HG03103 (cell line): ENCODE results near the gene B4GALT5.
"Not testable (repeated sequence)": the region's sequence is repeated elsewhere in the genome, so short reads cannot be mapped to it uniquely, and the experiment has no call there.

ENCODE experiments used
- ATAC-seq: cut with Tn5 transposase; IDR thresholded peaks from one replicate; pipeline ENCODE4 v1.9.1; 2021; ENCODE audit warnings: low read depth; ENCODE audit not compliant: unreplicated experiment

Gene B4GALT5

GRCh38 chr20:49684335-49684997 lies 29.2 kb downstream of the B4GALT5 start:
- no peak for ATAC-seq

GRCh38 chr20:49682798-49683197 lies 30.9 kb downstream of the B4GALT5 start:
- no peak for ATAC-seq

- ATAC-seq: no peak
Measured at GRCh38 chr20:49682278-49682677, 31.4 kb downstream of the B4GALT5 start.

- ATAC-seq: no peak
Measured at GRCh38 chr20:49681850-49682216, 31.8 kb downstream of the B4GALT5 start.

DNA sequence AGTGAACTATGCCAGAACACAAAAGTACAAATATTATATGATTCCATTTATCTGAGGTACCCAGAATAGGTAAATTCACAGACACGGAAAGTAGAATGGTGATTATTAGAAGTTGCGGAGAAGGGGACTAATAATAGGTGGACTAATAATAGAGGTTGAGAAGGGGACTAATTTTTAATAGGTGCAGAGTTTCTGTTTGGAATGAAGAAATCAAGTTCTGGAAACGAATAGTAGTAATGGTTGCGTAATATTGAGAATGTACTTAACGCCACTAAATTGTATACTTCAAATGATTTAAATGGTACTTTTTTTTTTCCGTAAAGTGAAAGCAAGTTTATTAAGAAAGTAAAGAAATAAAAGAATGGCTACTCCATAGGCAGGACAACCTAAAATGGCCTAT lies 33.2 kb downstream of the B4GALT5 start:
- no peak for ATAC-seq

DNA sequence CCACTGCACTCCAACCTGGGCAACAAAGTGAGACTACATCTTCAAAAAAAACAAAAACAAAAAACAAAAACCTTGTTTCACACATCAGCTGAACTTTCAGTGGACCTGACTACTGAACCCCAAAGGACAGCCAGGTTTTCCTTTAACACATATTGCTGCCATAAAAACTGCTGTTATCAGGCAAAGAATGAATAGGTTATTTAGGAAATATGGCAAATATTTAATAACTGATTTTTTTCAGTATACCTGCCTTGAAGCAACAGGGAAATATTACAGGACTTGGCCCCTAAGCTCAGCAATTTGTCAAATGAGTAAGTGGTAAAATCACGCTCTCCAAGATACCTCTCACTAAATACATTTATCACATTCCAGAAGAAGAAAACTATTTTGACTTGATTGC lies 34.0 kb downstream of the B4GALT5 start:
- ATAC-seq: no peak

DNA sequence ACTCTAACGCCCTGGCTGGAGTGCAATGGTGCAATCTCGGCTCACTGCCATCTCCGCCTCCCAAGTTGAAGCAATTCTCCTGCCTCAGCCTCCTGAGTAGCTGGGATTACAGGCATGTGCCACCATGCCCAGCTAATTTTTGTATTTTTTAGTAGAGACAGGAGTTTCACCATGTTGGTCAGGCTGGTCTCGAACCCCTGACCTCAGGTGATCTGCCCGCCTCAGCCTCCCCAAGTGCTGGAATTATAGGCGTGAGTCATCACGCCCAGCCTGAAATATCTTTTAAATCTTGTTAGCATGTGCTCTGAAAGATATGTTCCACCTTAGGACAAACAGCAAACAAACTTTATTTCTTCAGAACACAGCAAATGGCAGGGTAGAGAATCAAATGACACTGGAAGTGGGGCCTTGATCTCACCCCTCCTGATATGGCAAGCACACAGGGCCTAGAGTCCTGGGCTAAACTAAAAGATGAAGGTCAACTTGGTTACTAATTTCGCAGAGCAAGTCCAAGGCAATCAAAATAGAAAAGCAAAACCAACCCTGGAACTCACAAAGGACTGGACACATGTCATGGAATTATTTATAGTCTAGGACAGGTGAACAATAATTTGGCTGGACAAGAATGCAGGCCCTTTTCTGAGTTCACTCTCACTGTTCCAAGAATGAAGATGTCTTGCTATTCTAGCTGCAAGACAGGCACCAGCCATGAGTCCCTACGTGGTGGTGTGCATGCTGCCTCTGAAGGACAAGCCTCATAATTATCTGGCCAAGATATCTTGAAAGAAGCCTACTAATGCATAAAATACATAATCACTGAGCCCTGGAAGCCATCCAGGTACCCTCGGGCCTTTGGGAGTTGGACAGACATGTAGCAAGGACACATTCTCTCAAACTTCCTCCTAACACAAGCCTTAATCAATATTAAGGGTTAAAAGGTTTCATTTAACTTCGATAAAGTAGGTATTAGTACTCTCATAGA lies 35.6 kb downstream of the B4GALT5 start:
- ATAC-seq: no peak

DNA sequence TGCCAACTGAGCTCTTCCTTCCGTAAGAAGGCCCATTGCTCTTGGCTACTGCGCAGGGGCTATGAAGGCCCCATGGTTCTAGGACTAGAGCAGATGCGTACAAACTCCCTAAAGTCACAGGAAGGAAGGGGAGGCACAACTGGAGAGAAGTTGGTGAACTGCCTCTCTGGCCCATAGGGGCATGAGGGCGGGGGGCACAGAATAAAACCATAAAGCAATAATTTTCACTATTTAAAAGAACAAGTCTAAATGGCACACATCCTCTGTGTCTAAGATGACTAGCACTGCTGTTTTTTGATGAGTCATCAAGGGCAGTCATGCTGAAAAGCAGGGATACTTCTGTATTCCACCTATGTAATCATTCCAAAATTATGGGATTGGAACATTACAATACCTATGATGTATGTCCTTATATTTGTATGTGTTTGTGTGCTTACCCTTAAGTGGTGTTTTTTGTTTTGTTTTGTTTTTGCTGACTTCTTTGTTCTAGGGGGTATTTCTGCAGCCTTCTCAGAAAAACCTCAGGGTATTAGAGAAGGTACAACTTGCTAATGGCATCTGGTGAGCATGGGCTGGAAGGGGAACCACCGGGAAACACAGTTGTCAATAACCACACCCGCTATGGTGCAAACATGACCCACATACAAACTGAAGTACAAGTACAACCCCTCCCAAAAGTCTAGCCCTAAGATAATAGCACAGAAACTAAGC lies 36.9 kb downstream of the B4GALT5 start:
- no peak for ATAC-seq

DNA sequence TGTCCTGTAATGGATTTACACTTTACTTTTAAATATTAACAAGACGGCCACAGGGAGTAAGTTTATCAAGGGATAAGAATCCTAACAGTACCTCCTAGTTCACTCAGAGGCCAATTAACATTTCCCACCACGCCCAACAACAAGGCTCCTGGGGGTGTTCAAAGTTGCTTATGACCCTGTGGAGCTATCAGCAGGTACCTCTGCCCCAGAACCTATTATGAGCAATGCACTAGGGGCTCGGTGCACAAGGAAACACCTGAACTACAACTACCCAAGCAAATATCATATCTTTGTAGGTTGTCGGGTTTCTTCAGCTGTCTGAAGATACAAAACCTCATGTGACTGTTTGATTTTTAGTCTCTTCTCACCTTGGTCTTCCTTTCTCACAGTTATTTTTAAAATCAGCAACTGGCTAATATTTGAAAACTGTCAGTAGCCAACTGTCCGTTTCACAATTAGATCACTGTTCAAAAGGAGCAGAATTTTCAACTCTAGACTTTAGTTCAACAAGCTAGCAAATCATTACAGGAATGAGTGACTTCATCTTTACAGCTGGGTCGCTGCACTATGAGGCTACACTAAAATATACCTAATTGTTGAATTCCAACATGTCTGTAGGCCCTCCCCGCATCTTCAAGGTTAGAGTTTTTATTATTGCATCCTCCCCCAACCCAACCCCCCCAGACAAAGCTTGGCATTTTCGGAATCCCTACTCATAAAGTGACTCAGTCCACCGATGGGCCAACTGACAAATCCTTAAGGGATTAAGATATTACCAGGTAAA lies 38.1 kb downstream of the B4GALT5 start:
- ATAC-seq: peak; percentile 40

DNA sequence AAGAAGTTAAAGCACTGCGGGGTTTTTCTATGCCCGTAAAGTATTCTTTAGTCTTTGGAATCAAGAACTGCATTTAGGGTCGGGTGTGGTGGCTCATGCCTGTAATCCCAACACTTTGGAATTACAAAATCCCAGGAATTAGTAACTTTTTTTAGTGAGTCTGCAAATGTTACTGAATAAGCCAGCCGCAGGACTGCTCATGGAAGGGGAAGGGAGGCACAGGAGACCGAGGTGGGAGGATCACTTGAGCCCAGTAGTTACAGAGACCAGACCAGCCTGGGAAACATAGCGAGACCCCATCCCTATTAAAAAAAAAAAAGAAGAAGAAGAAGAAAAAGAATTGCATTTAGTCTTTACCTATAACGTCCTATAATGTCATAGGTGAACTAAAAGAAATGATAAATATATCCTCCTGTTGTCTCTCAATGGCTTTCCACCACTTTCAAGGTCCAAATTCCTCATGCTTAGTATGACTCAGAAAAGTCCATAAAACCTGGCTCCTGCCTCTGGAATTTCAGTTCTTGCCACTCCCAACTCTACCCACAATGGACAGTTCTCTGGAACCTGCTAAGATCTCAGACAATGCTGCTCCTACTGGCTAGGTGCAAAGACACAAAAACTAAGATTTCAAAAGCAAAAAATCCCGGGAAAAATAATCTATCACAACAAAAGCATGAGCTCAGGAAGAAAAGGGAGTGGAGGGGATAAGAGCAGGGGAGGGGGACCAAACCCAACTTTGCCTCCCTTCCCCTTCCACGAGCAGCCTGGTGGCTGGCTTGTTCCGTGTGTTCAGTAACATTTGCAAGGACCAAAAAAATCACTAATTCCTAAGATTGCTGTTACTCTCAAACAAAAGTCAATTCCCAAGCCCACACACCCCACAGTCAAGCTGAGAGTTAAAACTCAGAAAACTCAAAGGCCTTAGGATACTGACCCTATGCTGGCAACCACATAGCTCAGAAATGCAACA lies 39.0 kb downstream of the B4GALT5 start:
- no peak for ATAC-seq

DNA sequence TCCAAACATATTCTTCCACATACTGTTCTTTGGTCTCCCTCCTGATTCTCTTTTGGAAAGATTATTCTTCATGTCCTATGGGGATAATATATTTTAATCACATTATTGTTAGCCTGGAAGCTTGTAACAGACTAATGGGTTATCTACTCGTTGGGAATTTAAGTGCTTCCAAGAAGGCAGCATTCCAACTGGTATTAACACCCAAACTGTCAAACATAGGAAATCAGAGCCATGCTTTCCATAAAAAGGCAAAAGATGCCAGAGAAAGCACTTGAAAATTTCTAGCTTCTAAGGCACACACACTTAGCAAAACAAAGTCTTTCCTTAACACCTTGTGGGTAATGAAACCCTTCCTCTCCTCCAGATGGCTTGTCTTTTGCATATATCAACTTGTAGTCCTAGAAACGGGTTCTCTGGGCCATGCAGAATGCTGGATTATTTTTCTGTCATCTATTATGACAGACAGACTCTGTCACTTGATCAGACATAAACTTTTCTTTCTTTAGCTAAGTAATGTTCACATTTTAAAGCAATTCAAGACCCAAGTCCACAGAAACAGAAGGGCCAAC lies 41.5 kb downstream of the B4GALT5 start:
- ATAC-seq: no peak

- no peak for ATAC-seq
Measured at GRCh38 chr20:49671433-49671832, 42.2 kb downstream of the B4GALT5 start.

DNA sequence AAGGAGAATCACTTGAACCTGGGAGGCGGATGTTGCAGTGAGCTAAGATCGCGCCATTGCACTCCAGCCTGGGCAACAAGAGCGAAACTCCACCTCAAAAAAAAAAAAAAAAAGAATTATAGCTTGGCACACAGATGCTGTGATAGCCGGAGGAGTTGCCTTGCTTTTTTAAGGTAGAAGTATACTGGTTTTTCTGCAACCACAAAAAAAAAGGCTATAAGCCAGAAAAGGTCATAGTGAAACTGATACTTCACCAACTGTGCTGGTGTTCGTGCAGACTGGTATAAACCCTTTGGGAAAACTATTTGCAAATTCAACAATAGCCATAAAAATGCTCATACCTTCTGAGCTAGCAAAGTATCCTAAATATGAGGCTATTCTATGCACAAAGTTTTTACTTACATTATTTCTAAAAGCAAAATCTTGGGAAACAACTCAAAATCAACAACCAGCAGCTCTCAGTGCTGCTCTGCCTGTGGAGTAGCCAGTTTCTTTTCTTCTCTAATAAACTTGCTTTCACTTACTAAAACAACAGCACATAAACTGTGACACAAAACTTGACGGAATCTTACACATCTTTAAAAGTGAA lies 44.0 kb downstream of the B4GALT5 start:
- ATAC-seq: peak; percentile 43

- not testable (repeated sequence) for ATAC-seq
Measured at GRCh38 chr20:49668878-49669195, 44.8 kb downstream of the B4GALT5 start.

DNA sequence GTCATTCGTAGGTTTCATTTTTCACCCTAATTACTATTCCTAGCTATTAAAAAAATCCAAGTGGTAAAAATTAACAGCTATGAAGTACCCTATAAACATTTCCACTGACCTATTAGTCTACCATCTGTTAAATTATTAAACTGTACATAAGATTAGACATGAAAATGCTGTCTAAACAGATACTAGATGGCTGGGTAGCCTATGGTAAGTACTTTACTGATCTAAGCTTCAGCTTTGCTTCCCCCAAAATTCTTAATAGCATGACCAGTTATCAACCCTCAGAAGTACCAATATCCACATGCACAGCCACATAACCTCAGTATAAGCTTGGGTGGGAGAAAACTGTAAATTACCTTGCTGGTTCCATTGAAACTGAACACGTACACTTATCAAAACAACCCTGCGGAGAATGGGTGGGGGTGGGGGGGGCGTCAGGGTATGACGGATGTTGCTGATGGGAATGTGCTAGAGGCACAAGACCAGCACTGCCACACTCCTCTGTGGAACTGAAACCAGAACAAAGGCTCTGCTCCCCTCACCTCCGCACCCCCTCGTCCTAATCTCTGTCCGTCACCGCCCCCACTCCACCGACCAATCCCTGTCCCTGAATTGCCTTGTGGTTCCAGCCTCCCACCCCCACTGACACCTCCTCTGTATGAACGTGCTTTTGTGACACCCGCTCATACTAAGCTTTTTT lies 45.3 kb downstream of the B4GALT5 start:
- peak; percentile 66 for ATAC-seq

DNA sequence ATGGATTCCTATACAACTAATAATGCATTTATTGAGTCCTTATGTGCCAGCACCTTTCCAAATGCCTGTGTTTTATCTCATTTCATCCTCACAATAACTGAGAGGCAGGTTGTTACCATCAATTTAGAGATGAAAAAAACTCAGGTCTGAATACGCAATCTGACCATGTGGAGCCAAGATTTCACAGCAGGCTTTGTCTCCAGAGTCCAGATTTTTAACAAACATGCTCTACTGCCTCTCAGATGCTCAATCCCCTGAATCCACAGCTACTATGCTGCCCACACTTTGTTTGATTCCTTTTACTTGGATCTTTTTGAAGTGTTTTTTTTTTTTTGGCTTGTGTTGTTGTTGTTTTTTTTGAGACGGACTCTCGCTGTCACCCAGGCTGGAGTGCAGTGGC lies 46.8 kb downstream of the B4GALT5 start:
- ATAC-seq: no peak

GRCh38 chr20:49665796-49666195 lies 47.9 kb downstream of the B4GALT5 start:
- no peak for ATAC-seq

DNA sequence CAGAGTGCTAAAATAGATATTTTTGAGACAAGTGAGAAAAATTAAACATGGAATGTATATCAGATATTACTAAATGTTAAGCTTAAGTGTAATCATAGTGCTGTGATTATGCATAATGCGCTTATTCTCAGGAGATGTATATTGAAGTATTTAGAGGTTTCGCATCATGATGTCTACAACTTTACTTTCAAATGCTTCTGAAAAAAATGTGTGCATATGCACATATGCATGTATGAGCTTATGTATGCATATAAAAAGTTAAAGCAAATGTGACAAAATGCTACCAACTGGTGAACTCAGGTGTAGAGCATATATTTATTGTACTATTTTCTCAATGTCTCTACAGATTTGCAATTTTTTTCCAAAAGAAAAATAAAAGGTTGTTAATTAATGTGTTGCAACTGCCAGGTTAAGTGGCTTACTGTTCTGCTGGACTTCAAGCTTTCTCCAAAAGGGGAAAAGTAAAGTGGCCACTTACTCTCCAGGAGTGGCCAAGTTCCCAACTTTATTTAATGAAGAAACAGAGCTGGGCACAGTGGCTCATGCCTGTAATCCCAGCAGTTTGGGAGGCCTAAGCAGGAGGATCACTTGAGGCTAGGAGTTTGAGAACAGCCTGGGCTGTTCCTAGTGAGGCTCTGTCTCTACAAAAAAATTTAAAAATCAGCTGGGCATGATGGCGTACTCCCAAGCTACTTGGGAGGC lies 48.9 kb downstream of the B4GALT5 start:
- no peak for ATAC-seq
